ENCODE measurements around the gene TACC2. TPM values are rescaled to one million over a fixed set of nuclear protein-coding genes. Genes with fewer than 3 reads are reported as not detected.

TACC2 gene
- total RNA-seq, 2 experiments from 2014 or later: not detected

DNA sequence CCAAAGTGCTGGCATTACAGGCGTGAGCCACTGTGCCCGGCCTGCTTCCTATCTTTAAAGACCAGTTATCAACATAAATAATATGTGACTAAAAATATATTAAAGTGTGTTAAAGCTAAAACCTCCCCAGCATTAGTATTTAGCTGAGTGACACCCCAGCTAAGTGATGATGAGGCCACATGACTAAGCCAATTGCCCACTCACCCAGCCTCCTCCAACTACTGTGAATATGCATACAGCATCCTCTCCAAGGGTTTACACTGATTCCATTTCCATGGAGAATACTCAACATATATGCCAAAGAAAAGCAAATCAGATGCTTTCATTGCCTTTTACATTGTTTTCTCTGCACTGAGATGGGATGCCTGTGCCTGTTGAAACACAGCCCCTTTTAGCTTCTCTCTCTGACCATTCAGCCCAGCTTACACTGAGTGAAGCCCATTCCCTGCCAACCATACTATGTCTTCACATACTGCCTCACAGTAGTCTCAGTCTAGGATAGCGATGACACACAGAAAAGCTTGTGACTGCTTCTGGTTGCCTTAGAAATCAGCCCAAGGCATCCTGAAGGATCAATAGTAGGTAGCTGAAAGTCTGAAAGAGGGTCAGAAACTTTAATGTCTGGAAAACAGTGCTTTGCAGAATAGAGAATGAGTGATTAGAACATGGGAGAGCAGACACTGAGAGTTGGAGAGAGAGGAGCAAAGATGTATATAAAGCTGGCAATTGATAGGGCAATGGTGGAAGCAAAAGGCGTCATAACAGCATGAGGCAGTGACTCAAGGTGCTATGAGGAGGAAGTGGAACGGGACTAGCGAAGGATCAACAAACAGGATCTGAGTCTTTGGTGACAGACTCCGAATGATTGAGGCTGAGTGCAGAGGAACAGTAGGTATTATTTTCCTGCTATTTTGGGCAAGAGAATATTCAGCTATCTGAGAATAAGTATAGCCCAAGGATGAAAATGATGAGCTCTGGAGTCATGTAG lies 41.3 kb upstream of the TACC2 start:
- peaks cover 1% of the 10 kb centered on the region for H3K27me3 Mint-ChIP-seq

GRCh38 chr10:121949049-121949448 lies 39.9 kb upstream of the TACC2 start:
- H3K36me3 Mint-ChIP-seq (ENCODE audit: low read depth): peaks cover 5% of the 10 kb centered on the region
- DNase-seq: no peak
- H3K9me3 Mint-ChIP-seq: no peaks in the 10 kb centered on the region
- H3K4me3 Mint-ChIP-seq: no peak overlapping the region
- no peaks in the 10 kb centered on the region for H3K27me3 Mint-ChIP-seq
- POLR2A ChIA-PET: interaction anchor here (0.7 kb wide), 1 partner anchor 22 kb away, joined by 3 read pairs; no protein-coding TSS in a partner anchor
- no peaks in the 10 kb centered on the region for H3K4me1 Mint-ChIP-seq (ENCODE audit: low read depth)
- CTCF ChIA-PET: interaction anchor here (1.3 kb wide), 1 partner anchor 8 kb away, joined by 5 read pairs; no protein-coding TSS in a partner anchor
- intact Hi-C loops (cut with micrococcal nuclease): no loop called here
- TF ChIP-seq, protein P1, sequence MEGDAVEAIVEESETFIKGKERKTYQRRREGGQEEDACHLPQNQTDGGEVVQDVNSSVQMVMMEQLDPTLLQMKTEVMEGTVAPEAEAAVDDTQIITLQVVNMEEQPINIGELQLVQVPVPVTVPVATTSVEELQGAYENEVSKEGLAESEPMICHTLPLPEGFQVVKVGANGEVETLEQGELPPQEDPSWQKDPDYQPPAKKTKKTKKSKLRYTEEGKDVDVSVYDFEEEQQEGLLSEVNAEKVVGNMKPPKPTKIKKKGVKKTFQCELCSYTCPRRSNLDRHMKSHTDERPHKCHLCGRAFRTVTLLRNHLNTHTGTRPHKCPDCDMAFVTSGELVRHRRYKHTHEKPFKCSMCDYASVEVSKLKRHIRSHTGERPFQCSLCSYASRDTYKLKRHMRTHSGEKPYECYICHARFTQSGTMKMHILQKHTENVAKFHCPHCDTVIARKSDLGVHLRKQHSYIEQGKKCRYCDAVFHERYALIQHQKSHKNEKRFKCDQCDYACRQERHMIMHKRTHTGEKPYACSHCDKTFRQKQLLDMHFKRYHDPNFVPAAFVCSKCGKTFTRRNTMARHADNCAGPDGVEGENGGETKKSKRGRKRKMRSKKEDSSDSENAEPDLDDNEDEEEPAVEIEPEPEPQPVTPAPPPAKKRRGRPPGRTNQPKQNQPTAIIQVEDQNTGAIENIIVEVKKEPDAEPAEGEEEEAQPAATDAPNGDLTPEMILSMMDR (IDR thresholded peaks at IDR 0.05): no peak
- no peak for ATAC-seq
- no peak overlapping the region for H3K27ac Mint-ChIP-seq

More for the DNA sequence above, 41.3 kb upstream of the TACC2 start:
- H3K4me3 Mint-ChIP-seq: no peak overlapping the region
- intact Hi-C loops (cut with micrococcal nuclease): no loop called here
- DNase-seq: no peak
- TF ChIP-seq, protein P1 (IDR thresholded peaks at IDR 0.05): no peak
- H3K9me3 Mint-ChIP-seq: no peaks in the 10 kb centered on the region
- CTCF ChIA-PET: interaction anchor here (1.3 kb wide), 1 partner anchor 10 kb away, joined by 5 read pairs; no protein-coding TSS in a partner anchor
- H3K27ac Mint-ChIP-seq: no peak overlapping the region
- POLR2A ChIA-PET: no interaction called here
- no peaks in the 10 kb centered on the region for H3K4me1 Mint-ChIP-seq (ENCODE audit: low read depth)
- ATAC-seq: no peak
- peaks cover 2% of the 10 kb centered on the region for H3K36me3 Mint-ChIP-seq (ENCODE audit: low read depth)

GRCh38 chr10:121949451-121949850 lies 39.5 kb upstream of the TACC2 start:
- no peaks in the 10 kb centered on the region for H3K27me3 Mint-ChIP-seq
- intact Hi-C loops (cut with micrococcal nuclease): no loop called here
- H3K4me3 Mint-ChIP-seq: no peak overlapping the region
- no peaks in the 10 kb centered on the region for H3K4me1 Mint-ChIP-seq (ENCODE audit: low read depth)
- peaks cover 5% of the 10 kb centered on the region for H3K36me3 Mint-ChIP-seq (ENCODE audit: low read depth)
- no peak overlapping the region for H3K27ac Mint-ChIP-seq
- TF ChIP-seq, protein P1 (IDR thresholded peaks at IDR 0.05): no peak
- POLR2A ChIA-PET: interaction anchor here (0.7 kb wide), 1 partner anchor 22 kb away, joined by 3 read pairs; no protein-coding TSS in a partner anchor
- CTCF ChIA-PET: no interaction called here
- no peak for ATAC-seq
- H3K9me3 Mint-ChIP-seq: no peaks in the 10 kb centered on the region
- no peak for DNase-seq

DNA sequence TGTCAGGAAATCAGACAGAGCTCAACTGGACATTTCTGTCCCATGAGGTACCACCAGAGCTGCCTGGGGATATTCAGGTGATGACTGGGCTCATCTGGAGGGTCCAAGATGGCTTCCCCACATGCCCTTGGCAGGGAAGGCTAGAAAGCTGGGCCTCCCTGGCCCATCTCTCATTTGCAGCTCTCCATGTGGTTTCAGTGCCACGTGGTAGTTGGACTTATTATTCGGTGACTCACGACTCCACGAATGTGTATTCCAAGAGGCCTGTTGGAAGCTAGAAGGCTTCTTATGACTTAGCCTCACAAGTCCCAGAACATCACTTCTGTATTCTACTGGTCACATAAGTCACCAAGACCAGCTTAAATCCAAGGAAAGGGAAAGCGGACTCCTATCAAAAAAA lies 36.7 kb upstream of the TACC2 start:
- ChIA-PET POLR2A (no interaction called here), CTCF (interaction anchor here (0.5 kb wide), 1 partner anchor 160 kb away, joined by 3 read pairs; no protein-coding TSS in a partner anchor)
- intact Hi-C loops (cut with micrococcal nuclease): no loop called here
- H3K27ac Mint-ChIP-seq: no peak overlapping the region
- TF ChIP-seq, protein P1 (IDR thresholded peaks at IDR 0.05): no peak
- no peak overlapping the region for H3K4me3 Mint-ChIP-seq
- peaks cover 3% of the 10 kb centered on the region for H3K4me1 Mint-ChIP-seq (ENCODE audit: low read depth)
- DNase-seq: no peak
- peaks cover 25% of the 10 kb centered on the region for H3K36me3 Mint-ChIP-seq (ENCODE audit: low read depth)
- H3K27me3 Mint-ChIP-seq: no peaks in the 10 kb centered on the region
- no peaks in the 10 kb centered on the region for H3K9me3 Mint-ChIP-seq
- ATAC-seq: no peak

All from activated CD8-positive, alpha-beta T cell treated with anti-CD3 and anti-CD28 coated beads for 36 hours (primary cell).